Natural killer cell treated with Interleukin-12 subunit alpha and Interleukin-12 subunit beta and Interleukin-15 and Interleukin-18, amount 100 ng/mL, for 72 hours (primary cell): ENCODE results near the gene MFF. TPM values are rescaled to one million over a fixed set of nuclear protein-coding genes. Genes with fewer than 3 reads are reported as not detected.
"Not testable (repeated sequence)": the region's sequence is repeated elsewhere in the genome, so short reads cannot be mapped to it uniquely, and the experiment has no call there.

ENCODE experiments used
- ATAC-seq, 2 donors: fragments of 150-1000 bp; cut with Tn5 transposase in 1 of 2; sonication (Bioruptor Pico), chemical (Tn5 transposase) in 1 of 2; 2 replicates each; pipeline ENCODE4 v1.10.0; 2021
- DNase-seq: peaks from one replicate; pipeline ENCODE4 v3.0.0; 2022; ENCODE audit warnings: low spot score
- H3K27ac Mint-ChIP-seq, 2 donors: 1 replicate in 1 of 2; 2 replicates in 1 of 2; pipeline ENCODE4 v1.8.0; 2022; ENCODE audit warnings: mixed read lengths in 2 of 2, mild to moderate bottlenecking in 1 of 2, moderate library complexity in 1 of 2
- H3K27me3 Mint-ChIP-seq, 2 donors: 1 replicate in 1 of 2; 2 replicates in 1 of 2; pipeline ENCODE4 v1.8.0; 2022; ENCODE audit warnings: mixed read lengths in 2 of 2
- H3K36me3 Mint-ChIP-seq: one replicate; pipeline ENCODE4 v1.8.0; 2022; ENCODE audit warnings: mixed read lengths
- H3K4me1 Mint-ChIP-seq, 2 donors: 1 replicate in 1 of 2; 2 replicates in 1 of 2; pipeline ENCODE4 v1.8.0; 2022; ENCODE audit warnings: low read depth in 2 of 2, mixed read lengths in 2 of 2, mild to moderate bottlenecking in 1 of 2
- H3K4me3 Mint-ChIP-seq: one replicate; pipeline ENCODE4 v1.8.0; 2022; ENCODE audit warnings: mixed read lengths
- H3K9me3 Mint-ChIP-seq: 2 replicates; pipeline ENCODE4 v1.8.0; 2022; ENCODE audit warnings: mixed read lengths
- total RNA-seq, 2 donors: library from RNA; stranded (reverse); gene quantifications; one replicate each; pipeline ENCODE4 v1.2.3, GENCODE V29; 2022

The MFF gene
- total RNA-seq, 2 donors from 2014 or later, result 51.4 to 73.1 TPM

DNA sequence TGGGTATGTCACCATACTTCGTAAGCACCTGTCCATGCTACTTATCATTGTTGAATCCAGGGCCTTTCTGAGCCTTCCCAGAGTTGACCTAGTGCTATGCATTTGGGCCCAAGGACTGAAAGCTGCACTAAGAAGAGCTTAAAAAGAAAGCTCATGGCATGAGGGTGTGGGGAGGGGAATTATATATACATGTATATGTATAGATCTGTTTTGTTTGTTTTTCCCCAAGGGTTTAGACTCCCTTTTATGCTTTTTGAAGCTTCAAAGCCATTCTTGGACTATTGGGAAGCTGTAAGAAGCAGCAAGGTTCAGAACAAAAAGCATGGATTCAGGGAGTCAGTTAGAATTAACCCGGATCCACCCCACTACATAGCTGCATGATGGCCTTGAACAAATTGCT, 23.3 kb downstream of the MFF start:
- Mint-ChIP-seq H3K9me3 (no peaks in the 10 kb centered on the region), H3K4me1 (no peaks in the 10 kb centered on the region), H3K4me3 (no peak overlapping the region), H3K27me3 (no peaks in the 10 kb centered on the region), H3K27ac (no peak overlapping the region), H3K36me3 (peaks cover 4% of the 10 kb centered on the region)
- DNase-seq (no peak), ATAC-seq (no peak)

DNA sequence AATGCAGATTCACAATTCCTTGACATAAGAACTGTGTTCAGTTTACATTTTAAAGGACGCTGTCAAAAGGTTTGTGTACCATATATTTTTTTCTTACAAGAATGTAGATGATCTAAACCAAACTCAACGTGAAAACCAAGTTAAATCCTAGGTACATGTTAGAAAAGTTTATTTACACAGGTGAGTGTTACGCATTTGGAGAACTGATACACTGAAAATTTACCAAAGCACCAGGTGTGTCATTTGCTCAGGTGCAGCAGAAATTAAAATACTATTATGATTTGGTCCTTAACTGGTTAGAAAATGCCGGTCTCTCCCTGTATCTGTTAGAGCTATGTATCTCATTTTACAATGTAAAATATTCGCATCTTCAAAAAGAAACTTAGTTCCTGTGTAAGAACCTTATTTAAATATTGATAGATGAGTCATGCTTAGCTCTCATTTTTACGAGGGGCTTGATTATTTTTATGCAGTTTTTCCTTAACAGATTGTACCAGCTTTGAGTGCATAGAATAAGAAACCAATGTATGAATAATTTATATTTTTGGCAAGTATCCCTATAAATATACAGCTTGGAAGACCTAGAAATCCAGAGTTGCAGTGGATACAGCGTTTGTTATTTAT, 25.1 kb downstream of the MFF start:
- no peaks in the 10 kb centered on the region for H3K4me1 Mint-ChIP-seq
- DNase-seq (no peak), ATAC-seq (no peak)
- H3K36me3 Mint-ChIP-seq, result peaks cover 4% of the 10 kb centered on the region
- no peak overlapping the region for H3K27ac Mint-ChIP-seq
- no peaks in the 10 kb centered on the region for H3K27me3 Mint-ChIP-seq
- H3K9me3 Mint-ChIP-seq, result no peaks in the 10 kb centered on the region
- H3K4me3 Mint-ChIP-seq, result no peak overlapping the region

DNA sequence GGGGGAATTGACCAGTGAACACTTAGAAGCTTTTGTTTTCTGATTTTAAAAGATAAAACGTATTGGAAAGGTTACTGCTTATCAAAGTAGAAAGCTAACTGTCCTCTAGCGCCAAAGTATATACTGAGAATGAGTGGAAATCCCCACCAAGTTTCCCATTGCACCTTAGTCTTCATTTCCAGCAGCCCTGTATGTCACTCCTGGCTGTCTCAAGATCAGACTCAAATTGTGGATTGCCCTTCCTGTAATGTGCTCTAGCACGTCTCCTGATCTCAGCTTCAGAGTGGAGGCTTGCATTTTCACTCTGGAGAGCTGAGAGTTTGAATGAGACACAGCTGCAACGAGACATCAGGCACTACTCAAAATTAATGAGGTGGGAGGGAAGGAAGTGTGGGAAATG, 26.6 kb downstream of the MFF start:
- peaks cover 10% of the 10 kb centered on the region for H3K36me3 Mint-ChIP-seq

DNA sequence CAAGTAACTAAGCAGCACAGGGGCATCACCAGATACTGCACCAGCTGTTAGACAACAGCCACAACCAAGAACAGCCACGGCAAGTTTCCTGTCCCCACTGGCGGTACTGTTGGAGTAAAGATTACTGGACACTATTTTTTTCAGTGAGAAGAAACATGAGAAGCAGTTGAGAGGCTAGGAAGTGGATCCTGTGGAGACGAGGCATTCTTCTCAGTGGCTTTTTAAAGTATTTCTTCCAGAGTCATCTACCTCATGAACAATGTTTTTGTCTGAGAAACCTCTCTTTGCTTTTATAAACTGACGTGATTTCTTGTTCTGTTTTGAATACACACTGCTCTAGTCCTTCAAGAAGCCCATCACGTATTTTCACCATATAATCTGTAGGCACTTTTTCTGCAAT, 35.3 kb downstream of the MFF start:
- Mint-ChIP-seq H3K4me3 (no peak overlapping the region), H3K27me3 (no peaks in the 10 kb centered on the region), H3K36me3 (peaks cover 12% of the 10 kb centered on the region), H3K27ac (no peak overlapping the region), H3K9me3 (no peaks in the 10 kb centered on the region), H3K4me1 (no peaks in the 10 kb centered on the region)
- DNase-seq, result no peak
- ATAC-seq, result no peak

More for the DNA sequence above, 26.6 kb downstream of the MFF start:
- H3K9me3 Mint-ChIP-seq, result no peaks in the 10 kb centered on the region
- H3K27ac Mint-ChIP-seq, result no peak overlapping the region
- no peak for DNase-seq
- no peak overlapping the region for H3K4me3 Mint-ChIP-seq
- H3K27me3 Mint-ChIP-seq, result no peaks in the 10 kb centered on the region
- H3K4me1 Mint-ChIP-seq, result no peaks in the 10 kb centered on the region
- no peak for ATAC-seq

DNA sequence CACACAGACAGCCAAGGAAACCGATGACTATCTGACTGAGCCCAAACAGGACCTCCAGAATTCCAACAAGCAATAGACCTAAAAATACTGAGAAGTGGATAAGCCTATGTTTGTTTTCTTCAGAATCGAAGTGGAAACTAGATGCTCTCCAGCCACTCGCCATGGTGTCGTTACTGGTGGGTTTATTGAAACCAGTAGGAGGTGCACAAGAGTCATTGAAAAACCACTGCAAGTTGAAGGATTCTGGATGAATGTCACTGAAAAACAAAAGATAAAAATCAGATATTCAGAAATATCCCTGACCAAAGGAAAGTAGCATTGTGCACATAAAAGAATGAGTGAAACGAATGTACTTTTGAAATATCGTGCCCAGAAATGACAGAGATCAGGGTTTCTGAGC, 38.7 kb downstream of the MFF start:
- no peak overlapping the region for H3K4me3 Mint-ChIP-seq
- no peaks in the 10 kb centered on the region for H3K4me1 Mint-ChIP-seq
- no peaks in the 10 kb centered on the region for H3K9me3 Mint-ChIP-seq
- no peaks in the 10 kb centered on the region for H3K27me3 Mint-ChIP-seq
- DNase-seq, result no peak
- no peak overlapping the region for H3K27ac Mint-ChIP-seq
- H3K36me3 Mint-ChIP-seq, result no peaks in the 10 kb centered on the region
- ATAC-seq, result no peak

DNA sequence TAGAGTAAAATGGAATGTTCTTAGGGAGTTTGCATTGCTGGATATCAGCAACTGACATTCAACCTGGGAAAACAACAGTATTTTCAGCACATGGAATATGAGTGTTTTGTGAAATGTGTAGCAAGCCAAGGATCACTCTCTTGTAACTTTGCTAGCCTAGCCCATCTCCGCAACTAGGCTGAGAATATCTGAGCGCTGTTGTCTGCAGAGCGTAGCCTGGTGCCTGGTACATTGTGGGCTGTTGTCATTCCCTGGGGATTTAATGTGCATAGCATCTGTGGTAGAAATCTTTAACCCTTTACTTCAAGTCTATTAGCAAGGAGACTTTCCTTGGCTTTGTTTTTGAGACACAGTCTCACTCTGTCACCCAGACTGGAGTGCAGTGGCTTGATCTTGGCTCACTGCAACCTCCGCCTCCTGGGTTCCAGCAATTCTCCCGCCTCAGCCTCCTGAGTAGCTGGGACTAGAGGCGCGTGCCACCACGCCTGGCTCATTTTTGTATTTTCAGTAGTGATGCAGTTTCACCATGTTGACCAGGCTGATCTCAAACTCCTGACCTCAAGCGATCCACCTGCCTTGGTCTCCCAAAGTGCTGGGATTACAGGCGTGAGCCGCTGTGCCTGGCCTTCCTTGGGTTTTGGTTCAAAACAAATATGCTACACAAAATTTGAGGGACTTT, 39.7 kb downstream of the MFF start:
- H3K27me3 Mint-ChIP-seq, H3K4me1 Mint-ChIP-seq, H3K4me3 Mint-ChIP-seq, H3K36me3 Mint-ChIP-seq, H3K9me3 Mint-ChIP-seq, H3K27ac Mint-ChIP-seq, DNase-seq, ATAC-seq: not testable (repeated sequence)

DNA sequence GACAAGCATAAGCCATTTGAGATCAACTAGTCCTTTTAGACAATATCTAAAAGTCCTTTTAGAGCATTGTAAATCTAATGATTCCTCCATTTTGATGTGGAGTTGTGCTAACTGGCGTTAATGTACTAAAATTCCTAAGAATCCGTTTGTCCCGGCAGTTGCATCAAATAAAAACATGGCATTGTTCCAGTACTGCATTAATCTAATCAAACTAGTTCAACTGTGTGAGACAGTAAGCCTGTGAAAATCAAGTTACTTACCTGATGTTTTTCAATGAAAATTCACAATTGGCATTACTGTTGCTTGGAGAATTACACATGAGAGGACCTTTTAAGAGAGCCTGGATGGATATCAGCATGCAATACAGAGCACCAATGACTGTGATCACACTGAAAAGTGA, 40.8 kb downstream of the MFF start:
- no peaks in the 10 kb centered on the region for H3K9me3 Mint-ChIP-seq
- no peak overlapping the region for H3K4me3 Mint-ChIP-seq
- H3K4me1 Mint-ChIP-seq, result no peaks in the 10 kb centered on the region
- ATAC-seq, result no peak
- no peaks in the 10 kb centered on the region for H3K36me3 Mint-ChIP-seq
- no peak for DNase-seq
- no peak overlapping the region for H3K27ac Mint-ChIP-seq
- no peaks in the 10 kb centered on the region for H3K27me3 Mint-ChIP-seq

GRCh38 chr2:227366769-227367426, 41.8 kb downstream of the MFF start:
- DNase-seq (no peak), ATAC-seq (no peak)
- H3K36me3 Mint-ChIP-seq, result no peaks in the 10 kb centered on the region
- H3K27ac Mint-ChIP-seq, result no peak overlapping the region
- no peaks in the 10 kb centered on the region for H3K4me1 Mint-ChIP-seq
- no peaks in the 10 kb centered on the region for H3K27me3 Mint-ChIP-seq
- no peak overlapping the region for H3K4me3 Mint-ChIP-seq
- H3K9me3 Mint-ChIP-seq, result no peaks in the 10 kb centered on the region

- Mint-ChIP-seq H3K4me3 (no peak overlapping the region), H3K27ac (no peak overlapping the region), H3K9me3 (no peaks in the 10 kb centered on the region), H3K27me3 (no peaks in the 10 kb centered on the region), H3K36me3 (no peaks in the 10 kb centered on the region), H3K4me1 (no peaks in the 10 kb centered on the region)
- ATAC-seq (no peak), DNase-seq (no peak)
These were observed 42.4 kb downstream of the MFF start for GRCh38 chr2:227367427-227367795.

DNA sequence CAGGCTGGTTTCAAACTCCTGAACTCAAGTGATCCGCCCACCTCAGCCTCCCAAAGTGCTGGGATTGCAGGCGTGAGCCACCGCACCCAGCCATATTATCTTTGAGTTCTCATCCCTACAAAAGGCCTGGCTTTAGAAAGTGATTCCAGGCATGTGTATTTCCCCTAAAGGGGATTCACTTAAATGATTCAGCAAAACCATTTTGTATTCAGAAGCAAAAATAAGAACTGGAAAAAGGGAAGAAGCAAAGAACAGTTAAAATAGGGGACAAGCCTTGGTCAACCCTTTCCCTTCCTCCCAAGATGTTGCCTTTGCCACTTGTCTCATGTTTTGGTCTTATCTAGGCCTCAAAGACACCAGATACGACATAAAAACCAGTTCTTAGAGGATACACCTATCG, 43.5 kb downstream of the MFF start:
- ATAC-seq (no peak), DNase-seq (no peak)
- Mint-ChIP-seq H3K4me3 (no peak overlapping the region), H3K27me3 (peaks cover 5 to 7% of the 10 kb centered on the region in 2 donors), H3K9me3 (no peaks in the 10 kb centered on the region), H3K27ac (no peak overlapping the region), H3K4me1 (peaks cover 0 to 3% of the 10 kb centered on the region in 2 donors), H3K36me3 (no peaks in the 10 kb centered on the region)

GRCh38 chr2:227370092-227370491, 45.0 kb downstream of the MFF start:
- DNase-seq (no peak), ATAC-seq (no peak)
- Mint-ChIP-seq H3K27me3 (peaks cover 5 to 7% of the 10 kb centered on the region in 2 donors), H3K27ac (no peak overlapping the region), H3K4me3 (no peak overlapping the region), H3K4me1 (peaks cover 3 to 4% of the 10 kb centered on the region in 2 donors), H3K36me3 (no peaks in the 10 kb centered on the region), H3K9me3 (no peaks in the 10 kb centered on the region)

GRCh38 chr2:227370791-227371312, 45.8 kb downstream of the MFF start:
- Mint-ChIP-seq H3K9me3 (no peaks in the 10 kb centered on the region), H3K4me3 (no peak overlapping the region), H3K27ac (no peak overlapping the region), H3K36me3 (no peaks in the 10 kb centered on the region), H3K4me1 (peaks cover 3 to 4% of the 10 kb centered on the region in 2 donors), H3K27me3 (peaks cover 5 to 7% of the 10 kb centered on the region in 2 donors)
- no peak for ATAC-seq
- no peak for DNase-seq

GRCh38 chr2:227373389-227373788, 48.3 kb downstream of the MFF start:
- peaks cover 7 to 16% of the 10 kb centered on the region in 2 donors for H3K27me3 Mint-ChIP-seq
- no peaks in the 10 kb centered on the region for H3K9me3 Mint-ChIP-seq

GRCh38 chr2:227374158-227374557, 49.1 kb downstream of the MFF start:
- peak overlapping the region; percentile 35 for H3K4me3 Mint-ChIP-seq
- no peaks in the 10 kb centered on the region for H3K36me3 Mint-ChIP-seq
- H3K9me3 Mint-ChIP-seq, result no peaks in the 10 kb centered on the region
- peaks cover 7 to 23% of the 10 kb centered on the region in 2 donors for H3K27me3 Mint-ChIP-seq
- ATAC-seq, result peak; percentile 76 to 92
- peaks cover 3 to 4% of the 10 kb centered on the region in 2 donors for H3K4me1 Mint-ChIP-seq
- H3K27ac Mint-ChIP-seq, result peak overlapping the region in 1 of 2 donors; percentile 51
- DNase-seq, result no peak

More at GRCh38 chr2:227373389-227373788, 48.3 kb downstream of the MFF start:
- ATAC-seq (no peak), DNase-seq (no peak)
- peaks cover 3 to 4% of the 10 kb centered on the region in 2 donors for H3K4me1 Mint-ChIP-seq
- H3K27ac Mint-ChIP-seq, result no peak overlapping the region
- no peak overlapping the region for H3K4me3 Mint-ChIP-seq
- no peaks in the 10 kb centered on the region for H3K36me3 Mint-ChIP-seq
